IMR-90 (cell line): ENCODE measurements around the gene DOCK7.

ENCODE experiments used
- CEBPB ChIP-seq: IDR thresholded peaks from 2 replicates; pipeline ENCODE4 v1.6.1; 2012; ENCODE audit warnings: low read depth, low read length, improper control_type of control experiment
- FOS ChIP-seq: fragments of 150-350 bp; IDR thresholded peaks from 2 replicates; pipeline ENCODE4 v1.6.1; 2016; ENCODE audit warnings: low read depth, low read length
- MAZ ChIP-seq: IDR thresholded peaks from 2 replicates; pipeline ENCODE4 v1.6.1; 2012; ENCODE audit warnings: low read depth, mild to moderate bottlenecking, low read length, improper control_type of control experiment, moderate library complexity, borderline replicate concordance
- MXI1 ChIP-seq: IDR thresholded peaks from 2 replicates; pipeline ENCODE4 v1.6.1; 2012; ENCODE audit warnings: low read depth, mild to moderate bottlenecking, low read length, moderate library complexity, borderline replicate concordance
- NFE2L2 ChIP-seq: fragments of 150-350 bp; IDR thresholded peaks from 2 replicates; pipeline ENCODE4 v1.6.1; 2016; ENCODE audit warnings: low read depth, mild to moderate bottlenecking, low read length
- POLR2A ChIP-seq: IDR thresholded peaks from 2 replicates; pipeline ENCODE4 v1.6.1; 2012; ENCODE audit warnings: mild to moderate bottlenecking, low read depth, low read length
- TF ChIP-seq, protein P1 (sequence below): conservative IDR thresholded peaks from 2 replicates; pipeline ENCODE4 v1.5.1; 2012; ENCODE audit warnings: mild to moderate bottlenecking, low read depth, low read length, improper control_type of control experiment
- TF ChIP-seq, protein P2 (sequence below): fragments of 150-350 bp; IDR thresholded peaks from 2 replicates; pipeline ENCODE4 v1.6.1; 2017; ENCODE audit warnings: mild to moderate bottlenecking, antibody characterized with exemption, low read length, low read depth

DNA sequence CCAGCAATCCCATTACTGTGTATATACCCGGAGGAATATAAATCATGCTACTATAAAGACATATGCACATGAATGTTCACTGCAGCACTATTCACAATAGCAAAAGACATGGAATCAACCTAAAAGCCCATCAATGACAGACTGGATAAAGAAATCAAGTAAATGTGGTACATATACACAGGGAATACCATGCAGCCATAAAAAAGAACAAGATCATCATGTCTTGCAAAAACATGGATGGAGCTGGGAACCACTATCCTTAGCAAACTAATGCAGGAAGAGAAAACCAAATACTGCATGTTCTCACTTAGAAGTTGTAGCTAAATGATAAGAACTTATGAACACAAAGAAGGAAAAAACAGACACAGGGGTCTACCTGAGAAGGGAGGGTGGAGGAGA, 97.2 kb downstream of the DOCK7 start:
- TF ChIP-seq MXI1 (no peak), POLR2A (no peak), NFE2L2 (no peak), CEBPB (no peak), MAZ (no peak), FOS (no peak)
- TF ChIP-seq, protein P1, sequence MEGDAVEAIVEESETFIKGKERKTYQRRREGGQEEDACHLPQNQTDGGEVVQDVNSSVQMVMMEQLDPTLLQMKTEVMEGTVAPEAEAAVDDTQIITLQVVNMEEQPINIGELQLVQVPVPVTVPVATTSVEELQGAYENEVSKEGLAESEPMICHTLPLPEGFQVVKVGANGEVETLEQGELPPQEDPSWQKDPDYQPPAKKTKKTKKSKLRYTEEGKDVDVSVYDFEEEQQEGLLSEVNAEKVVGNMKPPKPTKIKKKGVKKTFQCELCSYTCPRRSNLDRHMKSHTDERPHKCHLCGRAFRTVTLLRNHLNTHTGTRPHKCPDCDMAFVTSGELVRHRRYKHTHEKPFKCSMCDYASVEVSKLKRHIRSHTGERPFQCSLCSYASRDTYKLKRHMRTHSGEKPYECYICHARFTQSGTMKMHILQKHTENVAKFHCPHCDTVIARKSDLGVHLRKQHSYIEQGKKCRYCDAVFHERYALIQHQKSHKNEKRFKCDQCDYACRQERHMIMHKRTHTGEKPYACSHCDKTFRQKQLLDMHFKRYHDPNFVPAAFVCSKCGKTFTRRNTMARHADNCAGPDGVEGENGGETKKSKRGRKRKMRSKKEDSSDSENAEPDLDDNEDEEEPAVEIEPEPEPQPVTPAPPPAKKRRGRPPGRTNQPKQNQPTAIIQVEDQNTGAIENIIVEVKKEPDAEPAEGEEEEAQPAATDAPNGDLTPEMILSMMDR, result no peak
- TF ChIP-seq, protein P2, sequence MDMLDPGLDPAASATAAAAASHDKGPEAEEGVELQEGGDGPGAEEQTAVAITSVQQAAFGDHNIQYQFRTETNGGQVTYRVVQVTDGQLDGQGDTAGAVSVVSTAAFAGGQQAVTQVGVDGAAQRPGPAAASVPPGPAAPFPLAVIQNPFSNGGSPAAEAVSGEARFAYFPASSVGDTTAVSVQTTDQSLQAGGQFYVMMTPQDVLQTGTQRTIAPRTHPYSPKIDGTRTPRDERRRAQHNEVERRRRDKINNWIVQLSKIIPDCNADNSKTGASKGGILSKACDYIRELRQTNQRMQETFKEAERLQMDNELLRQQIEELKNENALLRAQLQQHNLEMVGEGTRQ, result no peak
